ENCODE measurements around the gene PLSCR5.

PLSCR5 gene

GRCh38 chr3:146605106-146605505 lies at the start of gene PLSCR5:
TSS of gene PLSCR5 (minus strand) at chr3:146605346. CDS start at chr3:146605212, 134 bp downstream.
- H3K27me3 Mint-ChIP-seq: peaks cover 16% of the 10 kb centered on the region
- no peak within 1 kb of the TSS for H3K4me3 Mint-ChIP-seq
- H3K9me3 Mint-ChIP-seq: no peaks in the 10 kb centered on the region
- no peaks in the 10 kb centered on the region for H3K4me1 Mint-ChIP-seq (ENCODE audit: low read depth)
- no peak within 1 kb of the TSS for H3K27ac Mint-ChIP-seq
- H3K36me3 Mint-ChIP-seq (ENCODE audit: low read depth): no peaks in the 10 kb centered on the region

- Mint-ChIP-seq H3K4me1 (ENCODE audit: low read depth) (no peaks in the 10 kb centered on the region), H3K27ac (no peak overlapping the region), H3K36me3 (ENCODE audit: low read depth) (no peaks in the 10 kb centered on the region), H3K27me3 (peaks cover 3% of the 10 kb centered on the region), H3K4me3 (no peak overlapping the region), H3K9me3 (no peaks in the 10 kb centered on the region)
Observed at GRCh38 chr3:146653978-146654377, 48.8 kb upstream of the PLSCR5 start.

- Mint-ChIP-seq H3K4me1 (ENCODE audit: low read depth) (no peaks in the 10 kb centered on the region), H3K4me3 (no peak overlapping the region), H3K27ac (no peak overlapping the region), H3K27me3 (peaks cover 3% of the 10 kb centered on the region), H3K9me3 (no peaks in the 10 kb centered on the region), H3K36me3 (ENCODE audit: low read depth) (no peaks in the 10 kb centered on the region)
Observed at GRCh38 chr3:146650691-146651442, 45.7 kb upstream of the PLSCR5 start.

- no peaks in the 10 kb centered on the region for H3K4me1 Mint-ChIP-seq (ENCODE audit: low read depth)
- H3K36me3 Mint-ChIP-seq (ENCODE audit: low read depth): no peaks in the 10 kb centered on the region
- peaks cover 4% of the 10 kb centered on the region for H3K27me3 Mint-ChIP-seq
- H3K9me3 Mint-ChIP-seq: no peaks in the 10 kb centered on the region
- H3K4me3 Mint-ChIP-seq: no peak overlapping the region
- no peak overlapping the region for H3K27ac Mint-ChIP-seq
Observed at GRCh38 chr3:146646261-146646660, 41.1 kb upstream of the PLSCR5 start.

GRCh38 chr3:146640955-146641867 lies 36.1 kb upstream of the PLSCR5 start:
- Mint-ChIP-seq H3K4me1 (ENCODE audit: low read depth) (no peaks in the 10 kb centered on the region), H3K9me3 (no peaks in the 10 kb centered on the region), H3K4me3 (no peak overlapping the region), H3K27ac (no peak overlapping the region), H3K36me3 (ENCODE audit: low read depth) (no peaks in the 10 kb centered on the region), H3K27me3 (peaks cover 4% of the 10 kb centered on the region)

- Mint-ChIP-seq H3K4me1 (ENCODE audit: low read depth) (no peaks in the 10 kb centered on the region), H3K27me3 (peaks cover 4% of the 10 kb centered on the region), H3K4me3 (no peak overlapping the region), H3K9me3 (no peaks in the 10 kb centered on the region), H3K27ac (no peak overlapping the region), H3K36me3 (ENCODE audit: low read depth) (no peaks in the 10 kb centered on the region)
Observed at GRCh38 chr3:146640361-146640760, 35.2 kb upstream of the PLSCR5 start.

GRCh38 chr3:146638718-146639117 lies 33.6 kb upstream of the PLSCR5 start:
- Mint-ChIP-seq H3K27me3 (peaks cover 4% of the 10 kb centered on the region), H3K4me1 (ENCODE audit: low read depth) (no peaks in the 10 kb centered on the region), H3K36me3 (ENCODE audit: low read depth) (no peaks in the 10 kb centered on the region), H3K4me3 (no peak overlapping the region), H3K9me3 (no peaks in the 10 kb centered on the region), H3K27ac (no peak overlapping the region)

- no peak overlapping the region for H3K4me3 Mint-ChIP-seq
- H3K9me3 Mint-ChIP-seq: no peaks in the 10 kb centered on the region
- no peak overlapping the region for H3K27ac Mint-ChIP-seq
- no peaks in the 10 kb centered on the region for H3K4me1 Mint-ChIP-seq (ENCODE audit: low read depth)
- H3K27me3 Mint-ChIP-seq: no peaks in the 10 kb centered on the region
- H3K36me3 Mint-ChIP-seq (ENCODE audit: low read depth): no peaks in the 10 kb centered on the region
Observed at GRCh38 chr3:146637871-146638270, 32.7 kb upstream of the PLSCR5 start.

- no peaks in the 10 kb centered on the region for H3K9me3 Mint-ChIP-seq
- no peaks in the 10 kb centered on the region for H3K36me3 Mint-ChIP-seq (ENCODE audit: low read depth)
- no peaks in the 10 kb centered on the region for H3K4me1 Mint-ChIP-seq (ENCODE audit: low read depth)
- no peaks in the 10 kb centered on the region for H3K27me3 Mint-ChIP-seq
- H3K4me3 Mint-ChIP-seq: no peak overlapping the region
- H3K27ac Mint-ChIP-seq: no peak overlapping the region
Observed at GRCh38 chr3:146636881-146637280, 31.7 kb upstream of the PLSCR5 start.

GRCh38 chr3:146634346-146634745 lies 29.2 kb upstream of the PLSCR5 start:
- no peaks in the 10 kb centered on the region for H3K27me3 Mint-ChIP-seq
- no peak overlapping the region for H3K27ac Mint-ChIP-seq
- H3K4me3 Mint-ChIP-seq: no peak overlapping the region
- no peaks in the 10 kb centered on the region for H3K4me1 Mint-ChIP-seq (ENCODE audit: low read depth)
- H3K36me3 Mint-ChIP-seq (ENCODE audit: low read depth): no peaks in the 10 kb centered on the region
- H3K9me3 Mint-ChIP-seq: no peaks in the 10 kb centered on the region

GRCh38 chr3:146628671-146629070 lies 23.5 kb upstream of the PLSCR5 start:
- Mint-ChIP-seq H3K27ac (no peak overlapping the region), H3K36me3 (ENCODE audit: low read depth) (no peaks in the 10 kb centered on the region), H3K9me3 (no peaks in the 10 kb centered on the region), H3K4me3 (no peak overlapping the region), H3K27me3 (no peaks in the 10 kb centered on the region), H3K4me1 (ENCODE audit: low read depth) (peaks cover 11% of the 10 kb centered on the region)

GRCh38 chr3:146626403-146627122 lies 21.4 kb upstream of the PLSCR5 start:
- no peaks in the 10 kb centered on the region for H3K36me3 Mint-ChIP-seq (ENCODE audit: low read depth)
- H3K4me1 Mint-ChIP-seq (ENCODE audit: low read depth): peaks cover 11% of the 10 kb centered on the region
- H3K27me3 Mint-ChIP-seq: no peaks in the 10 kb centered on the region
- no peaks in the 10 kb centered on the region for H3K9me3 Mint-ChIP-seq
- no peak overlapping the region for H3K27ac Mint-ChIP-seq
- H3K4me3 Mint-ChIP-seq: no peak overlapping the region

GRCh38 chr3:146625186-146625775 lies 20.1 kb upstream of the PLSCR5 start:
- H3K36me3 Mint-ChIP-seq (ENCODE audit: low read depth): no peaks in the 10 kb centered on the region
- H3K9me3 Mint-ChIP-seq: no peaks in the 10 kb centered on the region
- peaks cover 11% of the 10 kb centered on the region for H3K4me1 Mint-ChIP-seq (ENCODE audit: low read depth)
- no peaks in the 10 kb centered on the region for H3K27me3 Mint-ChIP-seq
- H3K27ac Mint-ChIP-seq: no peak overlapping the region
- H3K4me3 Mint-ChIP-seq: peak overlapping the region; percentile 28

GRCh38 chr3:146621723-146622122 lies 16.6 kb upstream of the PLSCR5 start:
- Mint-ChIP-seq H3K36me3 (ENCODE audit: low read depth) (no peaks in the 10 kb centered on the region), H3K4me1 (ENCODE audit: low read depth) (peaks cover 11% of the 10 kb centered on the region), H3K9me3 (no peaks in the 10 kb centered on the region), H3K27ac (no peak overlapping the region), H3K27me3 (no peaks in the 10 kb centered on the region), H3K4me3 (no peak overlapping the region)
